Frontal cortex (tissue), 4 donors: Measurements from ENCODE around the gene NPLOC4. TPM values are rescaled to one million over a fixed set of nuclear protein-coding genes. Genes with fewer than 3 reads are reported as not detected.

ENCODE experiments used
- DNase-seq, 2 donors: peaks; one replicate each; pipeline ENCODE4 v3.0.0; 2012; ENCODE audit warnings: low spot score in 2 of 2
- FAIRE-seq: peaks from 2 replicates; lab custom pipeline; 2012; peaks lifted over from hg19 to GRCh38; lab: Jason Lieb, UNC
- total RNA-seq: library from RNA; depleted of rRNA; stranded (reverse); fragments of >200 nt; gene quantifications from one replicate; pipeline ENCODE4 v1.2.3, GENCODE V29; 2014
- donor health status: control.
- donor health status: control.
- donor health status: control.

NPLOC4 gene
- total RNA-seq, 1 donor from 2014 or later: 39.9 TPM

GRCh38 chr17:81665205-81666091 lies 28.5 kb upstream of the NPLOC4 start:
- DNase-seq (peak in 1 of 2 donors; percentile 29), FAIRE-seq (no peak)

GRCh38 chr17:81664051-81664470 lies 27.1 kb upstream of the NPLOC4 start:
- FAIRE-seq (no peak), DNase-seq (no peak)

- DNase-seq (no peak), FAIRE-seq (no peak)
Observed at GRCh38 chr17:81662002-81662401, 25.1 kb upstream of the NPLOC4 start.

GRCh38 chr17:81660441-81660840 lies 23.5 kb upstream of the NPLOC4 start:
- DNase-seq (no peak), FAIRE-seq (no peak)

- DNase-seq: no peak
- FAIRE-seq: no peak
Observed at GRCh38 chr17:81659038-81659437, 22.1 kb upstream of the NPLOC4 start.

- FAIRE-seq (no peak), DNase-seq (no peak)
Observed at GRCh38 chr17:81656835-81657234, 19.9 kb upstream of the NPLOC4 start.

- FAIRE-seq (no peak), DNase-seq (no peak)
Observed at GRCh38 chr17:81656118-81656743, 19.3 kb upstream of the NPLOC4 start, which contains the start of gene PDE6G. Gene PDE6G (minus strand): TSS chr17:81656542. CDS start chr17:81653305, 3,237 bp downstream.

GRCh38 chr17:81655378-81656117 lies 18.6 kb upstream of the NPLOC4 start:
- DNase-seq (no peak), FAIRE-seq (no peak)

GRCh38 chr17:81652906-81653771 lies 16.2 kb upstream of the NPLOC4 start:
- DNase-seq (no peak), FAIRE-seq (no peak)

- no peak for FAIRE-seq
Observed at GRCh38 chr17:81651692-81652091, 14.8 kb upstream of the NPLOC4 start.

GRCh38 chr17:81650951-81651350 lies 14.0 kb upstream of the NPLOC4 start:
- DNase-seq: no peak
- no peak for FAIRE-seq

More at GRCh38 chr17:81651692-81652091, 14.8 kb upstream of the NPLOC4 start:
- DNase-seq: no peak

- DNase-seq (no peak), FAIRE-seq (no peak)
Observed at GRCh38 chr17:81648707-81649085, 11.8 kb upstream of the NPLOC4 start.

- no peak for DNase-seq
- no peak for FAIRE-seq
Observed at GRCh38 chr17:81648013-81648706, 11.2 kb upstream of the NPLOC4 start.

GRCh38 chr17:81647640-81648012 lies 10.7 kb upstream of the NPLOC4 start:
- FAIRE-seq: no peak

GRCh38 chr17:81646869-81647600 lies 10.1 kb upstream of the NPLOC4 start:
- DNase-seq (peak in 1 of 2 donors; percentile 39), FAIRE-seq (no peak)

More at GRCh38 chr17:81647640-81648012, 10.7 kb upstream of the NPLOC4 start:
- DNase-seq: no peak

- FAIRE-seq (no peak), DNase-seq (peak in 1 of 2 donors; percentile 8)
Observed at GRCh38 chr17:81644976-81645952, 8.4 kb upstream of the NPLOC4 start.

GRCh38 chr17:81644496-81644895 lies 7.6 kb upstream of the NPLOC4 start:
- DNase-seq: no peak

More at GRCh38 chr17:81644496-81644895, 7.6 kb upstream of the NPLOC4 start:
- FAIRE-seq: no peak
